Spleen (tissue), 7 donors: ENCODE measurements around the gene AGPAT4.
A peak's percentile ranks its signal among the peaks of the same experiment; 100 is the strongest.

ENCODE experiments used
- CTCF ChIP-seq, 11 experiments: fragments of 200-600 bp in 7 of 11; fragments of 450-650 bp in 4 of 11; sonication (generic) in 4 of 11; IDR thresholded peaks in 8 of 11; conservative IDR thresholded peaks in 3 of 11; 1 replicate in 7 of 11; 2 replicates in 4 of 11; pipeline versions ENCODE4 v1.4.0 to v1.8.0; 2016 to 2021; ENCODE audit warnings: antibody characterized with exemption in 11 of 11, inconsistent platforms in 4 of 11, mild to moderate bottlenecking in 1 of 11
- POLR2A ChIP-seq, 3 donors: fragments of 450-650 bp; IDR thresholded peaks; one replicate each; pipeline ENCODE4 v1.5.1; 2017; ENCODE audit warnings: antibody characterized with exemption in 3 of 3, mild to moderate bottlenecking in 1 of 3
- POLR2AphosphoS5 ChIP-seq, 3 donors: sonication (generic); formaldehyde crosslinking; IDR thresholded peaks; one replicate each; pipeline ENCODE4 v1.5.1; 2017; ENCODE audit warnings: antibody characterized with exemption in 3 of 3
- donor health status: DM: no; HTN: no; CAD: no; lungs with moderate emphysema.
- donor health status: DM: no; HTN: no; CAD: no.
- donor health status: DM: no; HTN: no; CAD: no.

GRCh38 chr6:161137839-161138542, 135.9 kb downstream of the AGPAT4 start:
- no peak for TF ChIP-seq CTCF (IDR thresholded peaks at IDR 0.05 in 8 of 11, conservative IDR thresholded peaks at IDR 0.05 in 3 of 11)
- TF ChIP-seq POLR2AphosphoS5 (IDR thresholded peaks at IDR 0.05), result peak in 1 of 3 donors; percentile 41
- no peak for TF ChIP-seq POLR2A (IDR thresholded peaks at IDR 0.05)
